Psoas muscle (tissue), 8 donors: ENCODE results near the gene FOXA3. TPM values are rescaled to one million over a fixed set of nuclear protein-coding genes. Genes with fewer than 3 reads are reported as not detected.
"Not testable (repeated sequence)": the region's sequence is repeated elsewhere in the genome, so short reads cannot be mapped to it uniquely, and the experiment has no call there.

Source experiments
- ATAC-seq, 4 donors: fragments of 200-7000 bp; cut with Tn5 transposase; one replicate each; pipeline ENCODE4 v1.9.1; 2020; ENCODE audit warnings: moderate library complexity in 3 of 4, mild to moderate bottlenecking in 2 of 4
- DNase-seq, 2 donors: peaks; one replicate each; pipeline ENCODE4 v3.0.0-alpha.2; 2020
- H3K27ac ChIP-seq: fragments of 200-600 bp; one replicate; pipeline ENCODE4 v1.8.0; 2022
- H3K27me3 ChIP-seq, 3 donors: fragments of 200-600 bp in 1 of 3; one replicate each; pipeline versions ENCODE4 v1.6.1 to v1.8.0; 2013 to 2022; ENCODE audit warnings: low read length in 2 of 3, mild to moderate bottlenecking in 2 of 3, moderate library complexity in 1 of 3; ENCODE audit not compliant: insufficient read depth in 3 of 3
- H3K36me3 ChIP-seq, 2 donors: fragments of 200-600 bp in 1 of 2; one replicate each; pipeline versions ENCODE4 v1.6.1 to v1.8.0; 2013 to 2022; ENCODE audit warnings: low read depth in 1 of 2, mild to moderate bottlenecking in 1 of 2, moderate library complexity in 1 of 2; ENCODE audit not compliant: insufficient read depth in 1 of 2
- H3K4me1 ChIP-seq: fragments of 200-600 bp; one replicate; pipeline ENCODE4 v1.8.0; 2022
- H3K4me3 ChIP-seq: fragments of 200-600 bp; one replicate; pipeline ENCODE4 v1.8.0; 2022; ENCODE audit warnings: mild to moderate bottlenecking
- H3K9me3 ChIP-seq: fragments of 200-600 bp; one replicate; pipeline ENCODE4 v1.8.0; 2022
- CTCF ChIP-seq: fragments of 200-600 bp; IDR thresholded peaks from one replicate; pipeline ENCODE4 v1.8.0; 2022; ENCODE audit warnings: antibody characterized with exemption
- WGBS, 3 donors: extraction: QIAGEN DNeasy Blood & Tissue Kit; methylation state at CpG; one replicate each; pipeline versions ENCODE4 v1.1.6 to v1.1.7; 2013; 5-methylcytosine and 5-hydroxymethylcytosine counted together
- intact Hi-C, 2 donors: fragments of 100-400 bp; cut with DNase I; formaldehyde crosslinking; loops; one replicate each; pipeline versions ENCODE4 v1.11.0 to v1.14.2; 2022
- polyA plus RNA-seq, 3 donors: library from polyadenylated mRNA; stranded (reverse); fragments of 200-250 nt; gene quantifications; one replicate each; pipeline ENCODE4 v1.2.3, GENCODE V29; 2013
- total RNA-seq, 4 donors: library from RNA; stranded (reverse); fragmentation: NEBNext Ultra II Directional in 2 of 4; extraction: Animal tissue kit (Norgen Biotek cat#: 25700) in 2 of 4; gene quantifications; one replicate each; pipeline versions ENCODE4 v1.2.1 to v1.2.4, GENCODE V29; 2021 to 2023
- donor health status: healthy with polysubstance abuse.
- donor health status: DM: no; HTN: no; CAD: no; lungs with moderate emphysema.
- donor health status: Bipolar disorder and iron deficiency.
- donor health status: healthy.
- donor health status: DM: yes; HTN: yes; CAD: no.
- donor health status: DM: no; HTN: no; CAD: no.
- donor health status: DM: no; HTN: no; CAD: no.
- donor health status: DM: yes; HTN: yes; CAD: no.

Gene FOXA3
- total and polyA plus RNA-seq, 7 donors = 0.05 to 0.35 (median 0.23) TPM; not detected in 4

- Histone ChIP-seq H3K27ac (no peak overlapping the region), H3K4me1 (peaks cover 3% of the 10 kb centered on the region), H3K27me3 (no peaks in the 10 kb centered on the region), H3K4me3 (no peak overlapping the region), H3K36me3 (peaks cover 2 to 62% of the 10 kb centered on the region in 2 donors), H3K9me3 (no peaks in the 10 kb centered on the region)
- intact Hi-C loops = no loop called here
- DNase-seq (no peak), ATAC-seq (peak in 1 of 4 donors; percentile 26)
- 81 to 83% (median 82%) methylated on average over 9 of the region's 9 CpGs for WGBS, 3 donors
- TF ChIP-seq CTCF = no peak
Observed at GRCh38 chr19:45895519-45895972, 31.4 kb downstream of the FOXA3 start.

- H3K27ac ChIP-seq, intact Hi-C loops, H3K4me3 ChIP-seq, H3K4me1 ChIP-seq, H3K27me3 ChIP-seq, H3K9me3 ChIP-seq, DNase-seq, ATAC-seq: not testable (repeated sequence)
- H3K36me3 ChIP-seq = peaks cover 2 to 66% of the 10 kb centered on the region in 2 donors
- WGBS, 3 donors = 94 to 96% (median 96%) methylated on average over 12 of the region's 12 CpGs
Observed at GRCh38 chr19:45895983-45896599, 32.0 kb downstream of the FOXA3 start.

GRCh38 chr19:45897261-45897812 is 33.2 kb downstream of the FOXA3 start:
- WGBS, 3 donors = 90 to 94% (median 91%) methylated on average over 8 of the region's 8 CpGs
- no peak overlapping the region for H3K4me3 ChIP-seq
- H3K9me3 ChIP-seq = no peaks in the 10 kb centered on the region
- H3K4me1 ChIP-seq = peaks cover 12% of the 10 kb centered on the region
- DNase-seq = no peak
- no peak for ATAC-seq
- intact Hi-C loops = no loop called here
- TF ChIP-seq CTCF = no peak
- H3K36me3 ChIP-seq = peaks cover 2 to 59% of the 10 kb centered on the region in 2 donors
- H3K27me3 ChIP-seq = no peaks in the 10 kb centered on the region
- H3K27ac ChIP-seq = no peak overlapping the region

GRCh38 chr19:45899253-45899652 is 35.1 kb downstream of the FOXA3 start:
- peaks cover 16% of the 10 kb centered on the region for H3K4me1 ChIP-seq
- DNase-seq (no peak), ATAC-seq (no peak)
- intact Hi-C loops = loop anchor here in 1 of 2 donors (1.0 kb wide), 1 partner anchor 48 kb away; no protein-coding TSS in a partner anchor
- 92 to 97% (median 93%) methylated on average over 7 of the region's 7 CpGs for WGBS, 3 donors
- H3K27ac ChIP-seq = no peak overlapping the region
- H3K36me3 ChIP-seq = peaks cover 2 to 58% of the 10 kb centered on the region in 2 donors
- TF ChIP-seq CTCF = no peak
- H3K9me3 ChIP-seq = no peaks in the 10 kb centered on the region
- H3K4me3 ChIP-seq = no peak overlapping the region
- no peaks in the 10 kb centered on the region for H3K27me3 ChIP-seq

GRCh38 chr19:45899919-45900589 is 35.9 kb downstream of the FOXA3 start:
- intact Hi-C loops = loop anchor here in 1 of 2 donors (1.0 kb wide), 1 partner anchor 47 kb away; no protein-coding TSS in a partner anchor
- DNase-seq = no peak
- H3K27ac ChIP-seq = no peak overlapping the region

More at GRCh38 chr19:45899919-45900589, 35.9 kb downstream of the FOXA3 start:
- WGBS, 3 donors = 96 to 98% (median 97%) methylated on average over 4 of the region's 4 CpGs
- Histone ChIP-seq H3K36me3 (peaks cover 0 to 50% of the 10 kb centered on the region in 2 donors), H3K9me3 (no peaks in the 10 kb centered on the region), H3K4me3 (no peak overlapping the region), H3K27me3 (no peaks in the 10 kb centered on the region), H3K4me1 (peaks cover 16% of the 10 kb centered on the region)
- TF ChIP-seq CTCF = no peak
- ATAC-seq = no peak
